Limb (tissue), 2 donors: ENCODE data around the gene KPNB1.

Experiments used
- DNase-seq, 2 donors: peaks; one replicate each; pipeline ENCODE4 v3.0.0-alpha.2; 2016; ENCODE audit errors: extremely low spot score in 2 of 2

Gene KPNB1

DNA sequence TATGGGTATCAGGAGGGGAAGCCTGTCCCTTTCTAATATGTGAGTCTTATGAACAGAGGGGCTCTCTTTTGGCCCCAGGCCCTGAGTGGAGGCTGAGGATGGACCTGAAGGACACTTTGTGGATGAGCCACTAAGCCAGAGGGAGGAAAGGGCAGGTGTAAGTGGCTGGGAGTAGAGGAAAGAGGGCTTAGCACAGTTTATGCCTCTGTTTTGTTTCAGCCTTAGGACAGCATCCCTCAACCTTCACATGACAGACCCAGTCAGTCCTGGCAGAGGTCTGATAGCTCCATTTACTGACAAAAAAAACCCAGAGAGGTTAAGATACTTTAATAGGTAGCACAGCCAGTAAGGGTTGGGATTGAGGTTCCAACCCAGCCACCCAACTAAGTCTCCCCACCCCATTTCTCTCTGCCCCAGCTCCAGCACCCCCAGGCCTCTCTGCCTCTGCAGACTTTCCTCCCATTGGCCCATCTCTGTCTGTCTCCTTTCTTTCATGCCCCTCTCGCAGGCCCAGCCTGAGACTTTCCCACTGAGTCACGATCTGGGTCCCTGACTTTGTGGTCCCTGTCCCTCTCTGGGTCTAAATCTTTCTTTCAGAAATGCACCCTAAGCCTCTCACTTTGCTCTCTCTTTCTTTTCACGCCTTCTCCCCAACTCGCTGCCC is 78.6 kb downstream of the KPNB1 start:
- peak in 1 of 2 donors; percentile 3 for DNase-seq

DNA sequence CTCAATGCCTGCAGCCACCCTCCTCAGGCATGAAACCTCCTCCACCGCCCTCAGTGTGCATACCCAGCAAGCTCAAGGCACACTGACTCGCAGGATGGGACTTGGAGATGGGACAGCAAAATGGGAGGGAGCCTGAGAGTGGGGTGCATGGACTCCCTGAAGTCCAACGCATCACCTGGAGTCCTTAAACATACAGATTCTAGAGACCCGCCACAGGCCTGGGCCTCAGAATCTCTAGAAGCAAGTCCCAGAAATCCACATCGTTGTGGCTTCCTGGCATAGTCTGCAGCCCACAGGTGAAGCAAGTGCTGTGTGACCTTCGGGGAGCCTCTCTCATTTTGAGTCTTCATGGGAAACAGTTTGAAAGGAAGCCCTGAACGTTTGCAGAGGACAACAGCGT is 79.8 kb downstream of the KPNB1 start:
- no peak for DNase-seq

DNA sequence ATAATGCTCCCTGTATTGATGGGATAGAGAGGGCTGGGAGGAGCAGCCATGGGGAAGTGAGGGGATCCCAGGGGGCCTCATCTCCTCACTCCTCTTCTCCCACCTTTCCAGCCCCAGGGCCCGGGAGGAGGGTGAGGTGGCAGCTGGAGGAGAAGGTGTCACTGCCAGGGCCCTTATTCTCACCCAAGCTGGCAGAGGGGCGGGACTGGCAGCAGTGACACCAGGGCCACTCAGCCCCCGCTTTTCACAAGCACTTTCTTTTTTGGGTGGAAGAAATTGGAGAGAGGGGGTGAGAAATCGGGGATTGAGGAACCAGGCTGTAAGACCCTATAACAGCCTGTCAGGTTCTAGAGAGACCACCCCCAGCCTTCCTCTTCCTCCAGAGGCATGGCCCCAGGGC is 81.0 kb downstream of the KPNB1 start:
- no peak for DNase-seq

DNA sequence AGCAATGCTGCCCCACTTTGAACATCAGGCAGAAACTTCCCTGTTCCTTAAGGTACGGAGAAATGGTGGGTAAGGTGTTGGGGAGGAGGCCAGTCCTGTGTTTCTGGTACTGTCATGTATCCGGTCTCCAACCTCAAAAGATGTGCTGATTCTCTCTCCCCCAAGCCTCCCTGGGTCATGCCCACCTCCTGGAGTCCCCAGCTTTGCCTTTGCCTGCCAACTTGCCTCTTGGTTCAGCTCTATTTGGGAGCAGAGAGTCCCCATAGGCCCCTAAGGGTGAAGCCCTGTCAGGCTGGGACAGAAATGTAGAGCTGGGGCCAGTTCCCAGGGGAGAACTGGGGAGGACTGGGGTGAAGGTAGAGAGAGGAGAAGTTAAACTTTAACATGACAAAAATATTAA is 81.7 kb downstream of the KPNB1 start:
- DNase-seq: no peak

DNA sequence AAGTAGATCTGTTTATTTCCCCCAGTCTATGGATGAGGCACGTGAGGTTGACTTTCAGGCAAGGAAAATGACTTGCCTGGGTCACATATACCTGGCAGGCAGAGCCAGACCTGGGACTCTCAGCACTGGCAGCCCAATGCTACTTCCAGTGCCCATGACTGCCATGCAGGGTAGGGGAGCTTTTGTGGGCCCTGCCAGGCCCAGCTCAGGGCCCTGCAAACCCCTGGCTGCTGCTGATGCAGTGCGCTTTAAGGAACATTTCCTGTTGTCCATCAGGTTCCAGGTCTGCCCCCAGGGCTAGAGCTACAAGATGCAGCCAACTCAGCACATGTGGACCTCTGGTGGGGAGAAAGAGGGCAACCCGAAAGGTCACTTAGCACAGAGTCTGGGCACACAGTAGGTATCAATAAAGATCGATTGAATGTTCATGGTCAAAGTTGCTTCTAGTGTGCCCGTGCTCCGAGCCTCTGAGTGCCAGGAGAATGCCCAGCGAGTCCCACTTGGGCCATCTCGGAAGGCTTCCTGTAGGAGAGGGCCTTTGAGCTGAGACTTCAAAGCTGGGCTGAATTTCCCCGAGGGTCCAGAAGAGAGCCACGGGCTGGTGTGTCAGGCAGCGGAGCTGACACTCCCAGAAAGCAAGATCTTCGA is 82.8 kb downstream of the KPNB1 start:
- DNase-seq: no peak

DNA sequence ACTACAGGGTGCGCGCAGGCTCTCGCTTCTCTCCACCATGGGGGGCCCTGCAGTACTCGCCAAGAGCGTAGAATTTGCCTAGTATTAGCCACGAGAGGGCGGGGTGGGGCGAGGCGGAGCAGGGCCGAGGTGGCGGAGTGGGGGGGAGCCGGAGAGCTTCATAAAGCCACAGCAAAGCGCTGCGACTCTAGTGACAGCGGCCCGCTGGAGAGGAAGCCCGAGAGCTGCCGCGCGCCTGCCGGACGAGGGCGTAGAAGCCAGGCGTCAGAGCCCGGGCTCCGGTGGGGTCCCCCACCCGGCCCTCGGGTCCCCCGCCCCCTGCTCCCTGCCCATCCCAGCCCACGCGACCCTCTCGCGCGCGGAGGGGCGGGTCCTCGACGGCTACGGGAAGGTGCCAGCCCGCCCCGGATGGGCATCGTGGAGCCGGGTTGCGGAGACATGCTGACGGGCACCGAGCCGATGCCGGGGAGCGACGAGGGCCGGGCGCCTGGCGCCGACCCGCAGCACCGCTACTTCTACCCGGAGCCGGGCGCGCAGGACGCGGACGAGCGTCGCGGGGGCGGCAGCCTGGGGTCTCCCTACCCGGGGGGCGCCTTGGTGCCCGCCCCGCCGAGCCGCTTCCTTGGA is 83.4 kb downstream of the KPNB1 start, which contains the start of gene TBX21:
Gene TBX21, plus strand, starts transcription at position 190 of the 627 bp plus-strand sequence. Its CDS starts 219 bp downstream, at position 409.
- peak in 1 of 2 donors; percentile 74 for DNase-seq

DNA sequence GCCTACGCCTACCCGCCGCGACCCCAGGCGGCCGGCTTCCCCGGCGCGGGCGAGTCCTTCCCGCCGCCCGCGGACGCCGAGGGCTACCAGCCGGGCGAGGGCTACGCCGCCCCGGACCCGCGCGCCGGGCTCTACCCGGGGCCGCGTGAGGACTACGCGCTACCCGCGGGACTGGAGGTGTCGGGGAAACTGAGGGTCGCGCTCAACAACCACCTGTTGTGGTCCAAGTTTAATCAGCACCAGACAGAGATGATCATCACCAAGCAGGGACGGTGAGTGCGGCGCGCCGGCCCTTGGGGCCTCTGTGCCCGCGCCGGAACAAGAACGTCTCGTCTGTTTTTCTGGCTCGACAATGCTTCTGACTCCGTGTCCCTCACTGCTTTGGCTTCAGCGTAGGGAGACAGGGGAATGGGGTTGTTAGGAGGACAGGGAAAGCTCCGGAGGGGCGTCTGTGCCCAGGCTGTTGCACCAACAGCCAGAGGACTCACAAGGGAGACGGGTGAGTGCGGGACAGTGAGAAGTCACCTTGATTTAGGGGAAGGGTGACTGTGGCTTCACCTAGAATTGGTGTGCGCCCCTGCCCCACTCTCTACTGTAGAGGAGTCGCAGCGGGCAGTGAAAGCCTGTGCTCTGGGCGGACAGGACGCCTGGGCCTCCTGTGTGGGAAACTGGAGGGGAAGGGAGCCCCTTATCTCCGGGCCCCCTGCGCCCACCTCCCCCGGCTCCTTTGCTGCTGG is 84.1 kb downstream of the KPNB1 start:
- no peak for DNase-seq

DNA sequence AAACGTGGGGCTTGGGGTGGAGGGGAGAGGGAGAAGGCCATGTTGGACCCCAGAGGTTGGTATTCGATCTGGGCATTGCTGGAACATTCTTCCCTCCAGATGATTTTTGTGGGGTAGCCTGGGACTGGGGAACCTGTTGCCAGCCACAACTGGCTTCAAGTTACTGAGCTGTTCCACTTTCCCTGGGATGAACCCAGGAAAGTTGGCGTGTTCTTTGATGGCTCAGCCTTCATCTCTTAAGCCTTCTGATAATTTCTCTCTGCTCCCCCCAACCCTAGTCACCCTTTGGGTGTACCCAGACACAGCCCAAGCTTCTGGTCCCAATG is 85.4 kb downstream of the KPNB1 start:
- no peak for DNase-seq
